Measurements from ENCODE around the gene CRELD1.
"Not testable (repeated sequence)": the region's sequence is repeated elsewhere in the genome, so short reads cannot be mapped to it uniquely, and the experiment has no call there.

Gene CRELD1

GRCh38 chr3:9933561-9934234, at the start of gene CRELD1:
Gene CRELD1 (plus strand): TSS chr3:9933834. CDS start chr3:9934439, 605 bp downstream.
- DNase-seq (ENCODE audit: low read depth in 2 of 2) = peak; percentile 91 to 97

- DNase-seq (ENCODE audit: low read depth in 2 of 2) = no peak
Measured at GRCh38 chr3:9884555-9885165, 49.0 kb upstream of the CRELD1 start.

GRCh38 chr3:9886328-9886727, 47.3 kb upstream of the CRELD1 start:
- no peak for DNase-seq (ENCODE audit: low read depth in 2 of 2)

- DNase-seq (ENCODE audit: low read depth in 2 of 2) = no peak
Measured at GRCh38 chr3:9887480-9887879, 46.2 kb upstream of the CRELD1 start.

GRCh38 chr3:9888540-9888939, 45.1 kb upstream of the CRELD1 start:
- DNase-seq (ENCODE audit: low read depth in 2 of 2) = no peak

- no peak for DNase-seq (ENCODE audit: low read depth in 2 of 2)
Measured at GRCh38 chr3:9889405-9889804, 44.2 kb upstream of the CRELD1 start.

GRCh38 chr3:9890249-9891071, 43.2 kb upstream of the CRELD1 start, which contains the start of gene JAGN1:
Gene JAGN1 (plus strand): TSS chr3:9890610. CDS start chr3:9890723, 113 bp downstream.
- peak; percentile 84 to 87 for DNase-seq (ENCODE audit: low read depth in 2 of 2)

GRCh38 chr3:9891072-9891622, 42.5 kb upstream of the CRELD1 start:
- no peak for DNase-seq (ENCODE audit: low read depth in 2 of 2)

- DNase-seq (ENCODE audit: low read depth in 2 of 2) = no peak
Measured at GRCh38 chr3:9893739-9894138, 39.9 kb upstream of the CRELD1 start.

GRCh38 chr3:9895715-9896114, 37.9 kb upstream of the CRELD1 start:
- DNase-seq (ENCODE audit: low read depth in 2 of 2) = not testable (repeated sequence)

GRCh38 chr3:9896755-9897407, 36.8 kb upstream of the CRELD1 start:
- not testable (repeated sequence) for DNase-seq (ENCODE audit: low read depth in 2 of 2)

GRCh38 chr3:9897408-9898372, 35.9 kb upstream of the CRELD1 start:
- no peak for DNase-seq (ENCODE audit: low read depth in 2 of 2)

GRCh38 chr3:9898467-9899241, 35.0 kb upstream of the CRELD1 start:
- no peak for DNase-seq (ENCODE audit: low read depth in 2 of 2)

- no peak for DNase-seq (ENCODE audit: low read depth in 2 of 2)
Measured at GRCh38 chr3:9899289-9899791, 34.3 kb upstream of the CRELD1 start.

GRCh38 chr3:9900965-9901415, 32.6 kb upstream of the CRELD1 start:
- DNase-seq (ENCODE audit: low read depth in 2 of 2) = not testable (repeated sequence)

- DNase-seq (ENCODE audit: low read depth in 2 of 2) = no peak
Measured at GRCh38 chr3:9901967-9902366, 31.7 kb upstream of the CRELD1 start.

GRCh38 chr3:9902372-9903237, 31.0 kb upstream of the CRELD1 start, which contains the start of gene IL17RE:
Gene IL17RE (plus strand): TSS chr3:9902848. CDS start chr3:9902933, 85 bp downstream.
- no peak for DNase-seq (ENCODE audit: low read depth in 2 of 2)

GRCh38 chr3:9903238-9903624, 30.4 kb upstream of the CRELD1 start:
- DNase-seq (ENCODE audit: low read depth in 2 of 2) = no peak
